H1 (cell line): Measurements from ENCODE around the gene LHX2.
A peak's percentile ranks its signal among the peaks of the same experiment; 100 is the strongest.

Experiments
- BRCA1 ChIP-seq: IDR thresholded peaks from 2 replicates; pipeline ENCODE4 v1.6.1; 2012; ENCODE audit warnings: low read depth, low read length, improper control_type of control experiment
- CHD2 ChIP-seq: IDR thresholded peaks from 2 replicates; pipeline ENCODE4 v1.6.1; 2012; ENCODE audit warnings: low read length, improper control_type of control experiment
- GABPA ChIP-seq: IDR thresholded peaks from 2 replicates; pipeline ENCODE4 v1.6.1; 2011; ENCODE audit warnings: mild to moderate bottlenecking, low read length, moderate library complexity, borderline replicate concordance; ENCODE audit not compliant: insufficient read depth
- POLR2A ChIP-seq, 2 experiments: IDR thresholded peaks; 1 replicate in 1 of 2; 2 replicates in 1 of 2; pipeline ENCODE4 v1.6.1; 2011; ENCODE audit warnings: low read depth in 2 of 2, low read length in 2 of 2, mild to moderate bottlenecking in 2 of 2; ENCODE audit errors: control extremely low read depth in 1 of 2
- TAF1 ChIP-seq: IDR thresholded peaks from 2 replicates; pipeline ENCODE4 v1.6.1; 2011; ENCODE audit warnings: mild to moderate bottlenecking, low read depth, low read length
- ZNF274 ChIP-seq: IDR thresholded peaks from 2 replicates; pipeline ENCODE4 v1.7.0; 2012; ENCODE audit warnings: low read length, borderline replicate concordance; ENCODE audit errors: extremely low read depth
- TF ChIP-seq, protein P1 (sequence below), 3 experiments: IDR thresholded peaks; 1 replicate in 2 of 3; 2 replicates in 1 of 3; pipeline versions ENCODE4 v1.5.1 to v1.6.1; 2011; ENCODE audit warnings: low read length in 3 of 3, mild to moderate bottlenecking in 3 of 3, inconsistent platforms in 2 of 3, low read depth in 1 of 3, moderate library complexity in 1 of 3; ENCODE audit not compliant: insufficient read depth in 1 of 3; ENCODE audit errors: control extremely low read depth in 1 of 3

DNA sequence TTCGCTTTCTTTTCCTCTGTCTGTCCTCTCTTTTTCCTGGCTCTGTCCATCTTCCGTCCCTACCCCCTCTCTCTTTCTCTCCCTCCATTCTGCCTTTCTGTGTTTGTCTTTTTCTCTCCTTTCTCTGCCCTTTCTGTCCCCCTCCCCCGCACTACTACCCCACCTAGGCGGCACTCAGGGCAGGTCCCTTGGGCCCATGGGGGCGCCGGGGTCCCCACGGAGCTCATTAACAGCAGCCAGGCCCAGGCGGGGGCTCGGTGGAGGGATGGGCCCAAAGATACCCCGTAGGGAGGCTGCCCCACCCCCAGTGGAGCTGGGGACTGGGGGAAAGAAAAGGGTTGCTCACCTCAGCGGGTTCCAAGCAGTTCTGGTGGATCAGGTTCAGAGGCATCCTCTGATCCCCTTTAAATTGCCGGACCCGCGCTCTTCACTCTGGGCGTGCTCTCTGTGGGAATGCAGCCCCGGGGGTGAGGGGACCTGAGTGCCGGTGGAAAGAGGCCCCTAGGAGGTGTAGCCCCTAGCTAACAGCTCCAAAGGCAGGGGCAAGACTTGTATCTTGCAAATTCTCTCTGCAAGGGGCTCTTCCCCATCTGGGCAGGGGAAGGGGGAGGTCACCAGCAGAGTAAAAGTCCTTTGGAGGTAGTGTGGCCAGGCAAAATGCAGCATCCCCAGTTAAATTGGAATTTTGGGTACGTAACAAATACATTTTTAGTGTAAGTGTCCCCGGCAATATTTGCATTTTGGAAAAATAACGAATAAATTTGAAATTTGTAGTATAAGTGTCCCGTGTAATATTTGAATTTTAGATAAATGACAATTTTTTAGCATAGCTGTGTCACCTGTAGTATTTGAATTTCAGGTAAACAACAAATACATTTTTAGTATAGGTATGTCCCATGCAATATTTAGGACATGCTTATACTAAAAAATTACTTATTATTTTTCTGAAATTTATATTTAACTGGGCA is 7.4 kb downstream of the LHX2 start:
- TF ChIP-seq TAF1: no peak
- no peak for TF ChIP-seq ZNF274
- TF ChIP-seq GABPA: 0 out of 2 replicates have a peak, but pooled peaks have one; percentile 8
- no peak for TF ChIP-seq BRCA1
- no peak for TF ChIP-seq POLR2A (IDR thresholded peaks at IDR 0.05; ENCODE audit: control extremely low read depth in 1 of 2, low read depth in 2 of 2, low read length in 2 of 2)
- TF ChIP-seq CHD2: no peak
- TF ChIP-seq, protein P1, sequence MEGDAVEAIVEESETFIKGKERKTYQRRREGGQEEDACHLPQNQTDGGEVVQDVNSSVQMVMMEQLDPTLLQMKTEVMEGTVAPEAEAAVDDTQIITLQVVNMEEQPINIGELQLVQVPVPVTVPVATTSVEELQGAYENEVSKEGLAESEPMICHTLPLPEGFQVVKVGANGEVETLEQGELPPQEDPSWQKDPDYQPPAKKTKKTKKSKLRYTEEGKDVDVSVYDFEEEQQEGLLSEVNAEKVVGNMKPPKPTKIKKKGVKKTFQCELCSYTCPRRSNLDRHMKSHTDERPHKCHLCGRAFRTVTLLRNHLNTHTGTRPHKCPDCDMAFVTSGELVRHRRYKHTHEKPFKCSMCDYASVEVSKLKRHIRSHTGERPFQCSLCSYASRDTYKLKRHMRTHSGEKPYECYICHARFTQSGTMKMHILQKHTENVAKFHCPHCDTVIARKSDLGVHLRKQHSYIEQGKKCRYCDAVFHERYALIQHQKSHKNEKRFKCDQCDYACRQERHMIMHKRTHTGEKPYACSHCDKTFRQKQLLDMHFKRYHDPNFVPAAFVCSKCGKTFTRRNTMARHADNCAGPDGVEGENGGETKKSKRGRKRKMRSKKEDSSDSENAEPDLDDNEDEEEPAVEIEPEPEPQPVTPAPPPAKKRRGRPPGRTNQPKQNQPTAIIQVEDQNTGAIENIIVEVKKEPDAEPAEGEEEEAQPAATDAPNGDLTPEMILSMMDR (IDR thresholded peaks at IDR 0.05; ENCODE audit: control extremely low read depth in 1 of 3, insufficient read depth in 1 of 3, low read depth in 1 of 3, low read length in 3 of 3): no peak
